Inflammatory macrophage treated with lipopolysaccharide for 4 hours (primary cell): Measurements from ENCODE around the gene TMEM131L.
A peak's percentile ranks its signal among the peaks of the same experiment; 100 is the strongest.

ENCODE experiments used
- DNase-seq: peaks from one replicate; pipeline ENCODE4 v3.0.0-alpha.2; 2020

Gene TMEM131L

GRCh38 chr4:153623491-153623890, 157.3 kb downstream of the TMEM131L start:
- no peak for DNase-seq

GRCh38 chr4:153628796-153629315, 162.7 kb downstream of the TMEM131L start:
- no peak for DNase-seq

- DNase-seq: no peak
These were observed 163.6 kb downstream of the TMEM131L start for GRCh38 chr4:153629776-153630175.

GRCh38 chr4:153634738-153635353, 168.7 kb downstream of the TMEM131L start:
- DNase-seq: peak; percentile 44

- no peak for DNase-seq
These were observed 169.7 kb downstream of the TMEM131L start for GRCh38 chr4:153635846-153636245.

- DNase-seq: no peak
These were observed 171.0 kb downstream of the TMEM131L start for GRCh38 chr4:153637201-153637600.

GRCh38 chr4:153638011-153638410, 171.9 kb downstream of the TMEM131L start:
- no peak for DNase-seq

- DNase-seq: no peak
These were observed 172.8 kb downstream of the TMEM131L start for GRCh38 chr4:153638999-153639398.

GRCh38 chr4:153639833-153640802, 174.0 kb downstream of the TMEM131L start:
- no peak for DNase-seq

GRCh38 chr4:153641532-153641931, 175.4 kb downstream of the TMEM131L start:
- DNase-seq: no peak

GRCh38 chr4:153643406-153644383, 177.5 kb downstream of the TMEM131L start:
- DNase-seq: peak; percentile 69

- DNase-seq: no peak
These were observed 179.0 kb downstream of the TMEM131L start for GRCh38 chr4:153645183-153645582.

- DNase-seq: peak; percentile 60
These were observed 180.1 kb downstream of the TMEM131L start for GRCh38 chr4:153646261-153646660.

- DNase-seq: no peak
These were observed 180.8 kb downstream of the TMEM131L start for GRCh38 chr4:153646978-153647377.

- DNase-seq: no peak
These were observed 181.8 kb downstream of the TMEM131L start for GRCh38 chr4:153647975-153648374.

- DNase-seq: peak; percentile 69
These were observed 183.4 kb downstream of the TMEM131L start for GRCh38 chr4:153649572-153649991.

- peak; percentile 52 for DNase-seq
These were observed 185.0 kb downstream of the TMEM131L start for GRCh38 chr4:153651116-153651515.

GRCh38 chr4:153651587-153651986, 185.4 kb downstream of the TMEM131L start:
- DNase-seq: peak; percentile 98

- DNase-seq: peak; percentile 94
These were observed 186.1 kb downstream of the TMEM131L start for GRCh38 chr4:153652051-153652784.

GRCh38 chr4:153655002-153655541, 188.9 kb downstream of the TMEM131L start:
- DNase-seq: peak; percentile 38

GRCh38 chr4:153655928-153656327, 189.8 kb downstream of the TMEM131L start:
- DNase-seq: peak; percentile 93
